ENCODE results near the gene AQP2.
"Not testable (repeated sequence)": the region's sequence is repeated elsewhere in the genome, so short reads cannot be mapped to it uniquely, and the experiment has no call there.

The AQP2 gene

DNA sequence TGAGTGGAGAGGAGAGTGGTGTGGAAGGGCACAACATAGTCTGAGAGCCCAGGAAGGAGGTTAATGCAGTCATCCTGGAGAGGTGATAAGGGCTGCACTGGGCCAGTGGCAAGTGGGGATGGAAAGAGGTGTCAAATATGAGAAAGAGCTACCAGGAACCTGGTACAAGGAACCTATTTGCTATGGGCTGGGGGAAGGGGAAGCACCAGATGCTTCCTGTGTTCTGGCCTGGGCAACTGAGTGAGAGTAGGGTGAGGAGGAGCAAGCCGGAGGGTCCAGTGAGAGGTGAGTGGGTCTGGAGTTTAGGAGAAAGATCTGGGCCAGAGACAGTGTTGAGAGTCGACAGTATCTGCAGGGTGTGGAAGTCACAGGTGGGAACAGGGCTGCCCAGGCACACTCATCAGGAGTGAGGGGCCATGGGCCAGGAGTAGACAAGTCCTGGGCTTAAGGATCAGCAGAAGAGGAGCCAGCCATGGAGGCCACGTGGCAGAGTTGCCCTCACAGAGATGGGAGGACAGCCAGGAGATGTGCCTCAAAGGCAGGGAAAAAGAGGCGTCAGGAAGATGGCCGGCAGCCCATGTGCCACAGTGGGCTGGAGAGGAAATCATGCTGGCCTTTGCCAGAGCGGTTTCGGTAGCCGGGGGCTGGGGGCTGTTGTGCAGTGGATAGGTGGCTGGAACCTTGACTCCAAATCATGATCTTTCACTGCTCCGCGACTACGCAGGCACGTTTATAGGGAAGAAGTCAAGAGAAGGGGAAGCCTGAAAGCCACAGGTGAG, 19.3 kb downstream of the AQP2 start:
- DNase-seq (ENCODE audit: low read depth) = no peak

DNA sequence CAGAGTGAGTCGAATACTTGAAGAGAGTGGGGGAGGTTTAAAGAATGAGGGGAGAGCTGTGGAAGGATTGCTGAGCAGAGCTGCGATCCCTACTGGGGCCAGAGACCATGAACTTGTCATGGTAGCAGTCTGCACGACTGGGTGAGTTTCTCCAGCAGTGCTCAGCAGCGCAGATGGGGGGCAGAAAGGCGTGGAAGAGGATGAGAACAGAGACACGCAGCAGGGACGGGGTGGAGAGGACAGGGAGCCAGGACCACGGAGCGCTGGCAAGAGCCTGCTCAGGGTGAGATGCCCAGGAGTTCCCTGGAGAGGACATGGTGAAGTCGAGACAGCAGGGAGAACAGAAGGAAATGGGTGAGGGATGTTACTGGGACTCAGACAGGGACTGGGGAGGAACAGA, 20.1 kb downstream of the AQP2 start:
- DNase-seq (ENCODE audit: low read depth) = no peak

DNA sequence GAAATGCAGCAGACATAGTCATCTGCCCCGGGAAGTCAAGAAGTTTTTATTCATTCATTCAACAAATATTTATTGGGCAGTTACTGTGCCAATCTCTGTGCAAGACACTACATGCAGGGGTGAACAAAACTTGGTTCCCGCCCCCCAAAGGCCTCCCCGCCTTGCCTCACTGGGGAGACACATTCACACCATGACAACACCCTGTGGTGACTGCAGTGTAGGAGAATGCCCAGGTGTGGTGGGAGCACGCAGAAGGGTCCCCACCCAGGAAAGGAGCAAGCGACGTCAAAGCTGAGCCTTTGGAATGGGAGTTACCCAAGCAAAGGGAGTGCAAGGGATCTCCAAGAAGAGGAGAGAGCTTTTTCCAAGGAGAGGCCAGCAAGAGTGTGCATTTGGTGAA, 20.6 kb downstream of the AQP2 start:
- no peak for DNase-seq (ENCODE audit: low read depth)

DNA sequence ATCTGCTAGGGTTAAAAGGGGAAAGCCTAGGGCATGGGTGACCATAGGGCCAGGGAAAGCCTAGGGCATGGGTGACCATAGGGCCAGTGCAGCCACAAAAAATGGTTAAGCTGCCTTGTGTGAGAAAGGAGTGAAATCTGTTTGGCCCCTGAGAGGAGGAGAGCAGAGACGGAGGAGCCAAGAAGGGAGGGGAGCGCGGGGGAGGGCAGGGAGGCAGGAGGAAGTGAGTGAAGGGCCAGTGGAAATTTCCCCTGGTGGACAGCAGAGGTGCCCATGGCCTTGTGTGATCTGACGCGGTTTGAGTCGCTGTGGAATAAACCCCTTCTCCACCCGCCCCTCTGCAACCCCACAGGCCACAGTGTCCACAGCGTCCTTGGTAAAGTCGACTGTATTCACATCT, 21.6 kb downstream of the AQP2 start:
- DNase-seq (ENCODE audit: low read depth) = no peak

DNA sequence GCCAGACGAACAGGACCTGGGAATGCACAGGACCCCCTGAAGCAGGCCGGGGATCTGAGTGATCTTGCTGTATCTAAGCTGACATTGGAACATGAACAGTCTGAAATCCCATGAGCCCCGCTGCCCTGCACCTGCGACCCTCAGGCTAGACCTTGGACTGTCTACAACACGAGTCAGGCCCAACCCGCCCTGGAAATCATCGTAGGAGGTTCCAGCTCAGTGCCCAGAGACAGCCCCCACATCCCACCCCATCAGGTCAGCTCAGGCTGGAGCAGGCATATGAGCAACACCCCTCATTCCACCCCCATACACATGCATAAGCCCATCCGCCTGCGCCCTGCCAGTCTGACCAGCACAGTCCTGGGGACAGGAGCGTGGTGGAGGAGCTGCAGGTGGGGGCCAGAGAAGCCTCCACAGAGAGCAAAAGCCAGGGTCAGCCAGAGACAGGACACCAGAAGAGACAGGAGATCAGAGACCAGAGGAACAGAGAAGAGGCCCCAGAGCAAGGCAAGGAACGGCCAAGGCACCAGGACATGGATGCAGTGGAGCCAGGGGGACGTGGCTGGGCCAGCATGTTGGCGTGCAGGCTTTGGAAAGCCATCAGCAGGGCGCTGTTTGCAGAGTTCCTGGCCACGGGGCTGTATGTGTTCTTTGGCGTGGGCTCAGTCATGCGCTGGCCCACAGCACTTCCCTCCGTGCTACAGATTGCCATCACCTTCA, 22.3 kb downstream of the AQP2 start, which contains the start of gene AQP6:
AQP6 (plus strand) TSS at position 307 of the 720 bp plus-strand sequence; CDS start at position 534, 227 bp downstream.
- no peak for DNase-seq (ENCODE audit: low read depth)

DNA sequence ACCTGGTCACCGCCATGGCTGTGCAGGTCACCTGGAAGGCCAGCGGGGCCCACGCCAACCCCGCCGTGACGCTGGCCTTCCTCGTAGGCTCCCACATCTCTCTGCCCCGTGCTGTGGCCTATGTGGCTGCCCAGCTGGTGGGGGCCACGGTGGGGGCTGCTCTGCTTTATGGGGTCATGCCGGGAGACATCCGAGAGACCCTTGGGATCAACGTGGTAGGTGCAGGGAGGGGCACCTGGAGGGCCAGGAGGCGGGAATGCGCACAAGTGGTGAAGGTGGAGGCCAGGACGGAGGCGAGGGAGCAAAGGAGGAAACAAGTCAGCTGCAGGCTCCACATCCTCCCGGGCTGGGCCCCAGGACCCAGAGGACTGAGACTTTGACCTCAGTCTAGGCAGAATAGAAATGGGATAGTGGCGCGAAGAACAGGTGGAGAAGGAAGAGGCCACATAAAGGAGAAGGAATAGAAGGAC, 22.9 kb downstream of the AQP2 start:
- no peak for DNase-seq (ENCODE audit: low read depth)

DNA sequence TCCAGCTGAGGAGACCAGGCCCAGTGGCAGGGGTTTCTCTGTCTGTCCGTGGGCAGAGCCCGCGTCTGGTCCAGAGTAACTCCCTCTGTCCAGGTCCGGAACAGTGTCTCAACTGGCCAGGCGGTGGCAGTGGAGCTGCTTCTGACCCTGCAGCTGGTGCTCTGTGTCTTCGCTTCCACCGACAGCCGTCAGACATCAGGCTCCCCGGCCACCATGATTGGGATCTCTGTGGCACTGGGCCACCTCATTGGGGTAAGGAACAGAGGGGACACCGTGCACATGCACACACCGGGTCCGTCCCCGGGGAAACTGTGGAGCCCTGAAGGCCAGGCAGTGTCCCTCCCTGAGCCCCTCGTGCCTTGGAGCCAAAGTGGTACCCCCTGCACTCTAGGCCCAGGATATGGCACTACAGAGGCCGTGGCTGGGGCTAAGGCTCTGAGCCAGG, 23.7 kb downstream of the AQP2 start:
- no peak for DNase-seq (ENCODE audit: low read depth)

DNA sequence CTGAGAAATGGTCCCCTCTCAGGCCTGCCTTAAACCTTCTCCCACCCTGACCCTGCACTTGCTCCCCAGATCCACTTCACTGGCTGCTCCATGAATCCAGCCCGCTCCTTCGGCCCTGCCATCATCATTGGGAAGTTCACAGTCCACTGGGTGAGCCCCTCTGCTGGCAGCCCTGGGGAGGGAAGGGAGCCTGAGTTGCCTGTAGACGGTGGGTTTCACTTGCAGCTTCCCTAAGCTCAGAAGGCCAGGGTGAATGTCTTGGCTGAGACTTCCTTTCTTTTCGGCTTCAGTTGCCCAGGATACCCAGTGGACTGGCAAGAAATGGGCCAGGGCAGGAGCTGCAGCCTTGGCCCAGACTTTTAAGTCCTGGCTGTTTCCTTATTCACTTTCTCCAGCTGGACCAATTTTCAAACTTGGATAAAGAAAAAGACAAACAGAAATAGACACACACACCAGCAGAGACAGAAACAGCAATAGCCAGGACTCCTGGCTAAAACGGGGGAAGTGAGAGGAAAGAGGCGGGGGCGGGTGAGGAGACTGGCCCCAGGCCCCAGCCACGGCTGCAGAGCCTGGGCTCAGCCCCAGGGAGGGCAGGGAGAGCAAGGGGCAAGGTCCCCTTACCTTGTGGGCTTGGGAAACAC, 24.3 kb downstream of the AQP2 start:
- no peak for DNase-seq (ENCODE audit: low read depth)

DNA sequence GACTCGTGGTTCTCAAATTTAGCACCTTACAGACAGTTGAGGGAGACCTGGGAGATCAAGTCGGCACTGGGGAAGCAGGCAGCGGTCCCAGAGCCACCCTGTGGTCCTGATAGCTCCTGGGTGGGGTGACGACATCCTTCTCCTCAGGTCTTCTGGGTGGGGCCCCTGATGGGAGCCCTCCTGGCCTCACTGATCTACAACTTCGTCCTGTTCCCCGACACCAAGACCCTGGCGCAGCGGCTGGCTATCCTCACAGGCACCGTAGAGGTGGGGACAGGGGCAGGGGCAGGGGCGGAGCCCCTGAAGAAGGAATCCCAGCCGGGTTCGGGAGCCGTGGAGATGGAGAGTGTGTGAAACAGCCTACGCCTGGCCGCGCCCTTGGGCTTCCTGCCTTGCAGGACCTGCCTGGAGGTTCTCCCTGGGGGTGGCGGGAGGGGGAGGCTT, 24.8 kb downstream of the AQP2 start:
- DNase-seq (ENCODE audit: low read depth) = no peak

DNA sequence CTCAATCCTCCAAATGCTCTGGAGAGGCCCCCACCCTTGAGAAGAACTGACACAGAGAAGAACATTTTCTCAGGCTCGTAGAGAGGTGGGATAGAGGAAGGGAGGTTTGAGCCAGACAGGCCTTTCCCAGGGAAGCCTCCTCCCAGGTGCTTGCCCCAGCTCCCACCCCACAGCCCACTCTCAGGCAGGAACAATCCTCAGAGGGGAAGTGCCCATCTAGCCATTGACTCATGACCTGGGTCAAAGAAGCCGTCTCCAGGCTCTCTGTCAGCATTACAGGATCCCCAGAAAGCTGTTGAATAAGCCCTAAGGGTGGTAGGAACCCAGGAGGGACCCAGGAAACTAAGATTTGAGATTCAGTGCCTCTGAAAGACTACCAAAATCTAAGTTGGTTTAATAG, 26.0 kb downstream of the AQP2 start:
- DNase-seq (ENCODE audit: low read depth) = no peak

DNA sequence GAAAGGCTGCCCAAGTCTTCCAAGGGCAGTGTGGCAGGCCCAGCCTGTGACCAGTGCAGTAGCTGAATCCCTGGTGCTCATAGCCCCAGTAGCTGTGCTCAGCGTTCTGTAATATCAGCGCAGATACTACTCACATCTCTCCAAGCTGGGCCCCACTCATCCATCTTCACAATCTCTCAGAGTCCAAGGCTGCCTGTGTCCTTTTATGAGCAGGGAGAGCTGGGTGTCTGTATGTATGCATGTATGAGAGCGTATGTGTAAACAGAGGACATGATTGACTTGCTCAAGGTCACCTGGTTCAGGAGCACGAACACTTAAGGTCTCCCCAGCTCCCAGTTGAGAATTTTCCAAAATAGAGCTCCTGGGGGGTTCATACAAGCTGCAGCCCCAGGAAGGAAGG, 27.6 kb downstream of the AQP2 start:
- DNase-seq (ENCODE audit: low read depth) = no peak

DNA sequence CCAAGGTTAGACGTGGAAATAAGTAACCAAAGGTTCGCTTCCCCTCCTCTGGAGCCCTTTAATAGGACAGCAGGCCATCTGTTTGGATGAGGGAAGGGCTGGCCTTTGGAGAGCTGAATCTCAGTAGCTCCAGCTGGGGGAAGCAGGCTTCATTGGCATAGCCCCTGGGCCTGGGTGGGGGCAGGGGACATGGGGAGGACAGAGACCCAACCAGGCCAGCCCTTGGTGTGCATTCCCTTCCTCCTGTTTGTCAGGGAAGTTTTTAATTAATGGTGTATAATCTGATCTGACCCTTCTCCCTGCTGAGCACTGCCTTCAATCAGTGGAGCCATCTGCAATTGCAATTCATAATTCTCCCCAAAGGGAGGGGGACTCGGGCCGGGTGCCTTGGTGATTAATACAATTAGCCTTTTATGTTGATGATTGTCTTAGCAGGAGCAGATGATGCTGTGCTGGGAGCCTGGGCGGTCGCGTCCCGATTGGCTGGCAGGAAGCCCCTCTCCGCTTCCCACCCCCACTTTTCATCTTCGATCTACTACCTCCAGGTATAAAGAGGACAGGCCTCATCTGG, 28.6 kb downstream of the AQP2 start:
- DNase-seq (ENCODE audit: low read depth) = no peak

DNA sequence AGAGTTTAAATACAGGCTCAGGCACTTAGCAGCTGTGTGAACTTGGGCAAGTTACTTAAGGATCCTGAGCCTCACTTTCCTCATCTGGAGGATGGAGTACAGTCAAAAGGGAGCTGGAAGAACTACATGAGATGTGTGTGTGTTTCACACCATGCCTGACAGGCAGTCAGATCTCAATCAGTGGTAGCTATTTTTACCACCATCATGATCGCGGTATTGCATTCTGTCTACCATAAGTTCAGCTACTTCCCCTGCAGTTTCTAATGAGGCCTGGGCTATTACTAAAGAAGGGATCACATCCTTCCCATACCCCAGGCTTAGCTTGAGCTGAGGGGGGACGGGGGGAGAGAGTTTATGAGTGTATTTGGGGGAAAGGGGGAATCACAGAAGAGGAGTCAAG, 29.3 kb downstream of the AQP2 start:
- no peak for DNase-seq (ENCODE audit: low read depth)

DNA sequence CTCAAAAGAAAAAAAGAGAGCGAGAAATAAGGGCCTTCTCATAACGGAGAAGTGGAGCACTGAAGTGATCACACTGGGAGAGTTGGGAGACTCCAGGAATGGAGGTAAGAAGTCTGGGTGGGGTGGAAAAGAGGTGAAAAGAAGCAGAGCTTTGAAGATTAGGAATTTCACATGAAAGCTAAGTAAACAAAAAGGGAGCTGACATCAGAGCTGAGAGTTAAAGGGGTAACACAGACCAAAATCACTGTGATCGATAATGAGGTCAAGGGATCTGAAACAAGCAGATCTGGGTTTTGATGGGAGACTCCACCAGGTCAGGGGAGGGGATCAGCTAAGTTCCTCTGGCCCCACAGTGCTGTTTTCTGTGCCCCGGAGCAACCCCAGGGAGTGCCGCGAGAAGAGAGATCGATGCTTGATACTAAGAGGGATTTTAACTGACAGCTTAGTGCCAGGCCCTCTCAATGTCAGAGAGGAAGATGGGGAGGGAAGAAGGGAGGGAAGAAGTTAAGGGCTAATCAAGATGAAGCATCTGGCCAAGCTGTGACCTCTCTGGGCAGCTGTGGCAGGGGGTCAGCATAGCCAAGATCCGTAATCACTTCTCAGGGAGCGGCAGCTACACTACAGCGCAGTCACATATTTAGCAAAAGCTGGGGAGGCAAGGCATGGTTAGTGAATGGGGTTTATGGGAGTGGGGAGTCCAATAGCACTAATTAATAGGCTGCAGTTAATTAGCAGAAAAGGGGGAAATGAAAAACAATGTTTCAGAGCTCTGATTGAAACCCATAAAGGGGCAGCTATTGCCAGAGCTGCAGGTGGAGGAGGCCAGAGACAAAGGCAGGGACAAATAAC, 30.2 kb downstream of the AQP2 start:
- no peak for DNase-seq (ENCODE audit: low read depth)

DNA sequence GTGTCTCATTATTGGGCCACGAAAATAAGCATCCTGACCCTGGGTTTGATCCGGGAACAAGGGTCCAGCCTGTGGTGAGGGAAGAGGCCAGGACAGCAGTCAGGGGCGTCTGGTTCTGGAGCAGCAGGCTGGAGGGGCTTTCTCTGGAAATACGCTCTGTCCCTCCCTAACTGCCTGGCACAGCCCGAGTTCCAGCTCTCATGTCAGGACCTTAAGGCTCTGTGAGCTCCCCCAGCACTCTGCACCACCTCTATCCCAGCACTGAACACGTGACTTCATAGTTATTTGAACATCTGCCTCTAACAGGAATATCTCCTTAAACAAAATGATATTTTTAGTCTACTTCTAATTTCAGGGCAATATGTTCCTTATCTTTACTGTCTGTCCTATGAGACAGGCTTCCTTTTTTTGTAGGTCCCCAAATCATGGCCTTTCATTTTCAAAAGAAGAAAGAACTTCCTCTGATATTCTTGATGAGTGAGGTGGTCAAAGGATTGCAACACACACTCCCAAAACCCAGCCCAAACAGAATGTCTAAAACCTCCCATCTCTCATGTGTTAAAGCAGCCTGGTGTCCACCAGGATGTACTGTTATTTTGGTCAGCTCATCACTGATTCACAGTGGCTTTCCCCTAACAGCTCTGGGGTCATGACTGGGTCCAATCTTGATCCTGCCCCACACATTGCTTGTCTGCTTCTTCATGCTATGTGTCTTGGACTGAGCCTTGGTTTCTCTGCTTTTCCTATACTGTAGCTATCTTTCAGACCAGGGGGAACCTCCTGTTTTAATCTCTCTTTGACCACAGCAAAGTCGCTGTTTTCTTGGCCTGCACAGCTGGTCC, 31.9 kb downstream of the AQP2 start:
- DNase-seq (ENCODE audit: low read depth) = no peak

DNA sequence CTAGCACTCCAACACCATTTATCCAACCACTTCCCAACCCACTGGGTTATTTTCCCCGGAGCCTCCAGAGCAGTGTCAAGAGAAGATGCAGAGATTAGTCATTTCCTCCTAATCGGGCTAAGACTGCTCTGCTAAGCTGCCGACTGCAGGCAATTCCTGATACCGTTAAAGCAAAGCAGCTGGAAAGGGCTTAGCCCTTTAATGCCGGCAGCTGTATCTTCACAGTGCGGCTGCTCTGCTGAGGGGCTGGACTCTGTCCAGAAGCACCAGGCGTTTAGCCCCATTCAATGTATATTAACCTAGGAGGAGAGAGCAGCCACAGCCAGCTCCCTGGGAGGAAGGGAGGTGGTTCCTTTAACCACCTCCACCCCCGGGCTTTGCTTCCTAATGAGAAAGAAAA, 33.4 kb downstream of the AQP2 start:
- no peak for DNase-seq (ENCODE audit: low read depth)

DNA sequence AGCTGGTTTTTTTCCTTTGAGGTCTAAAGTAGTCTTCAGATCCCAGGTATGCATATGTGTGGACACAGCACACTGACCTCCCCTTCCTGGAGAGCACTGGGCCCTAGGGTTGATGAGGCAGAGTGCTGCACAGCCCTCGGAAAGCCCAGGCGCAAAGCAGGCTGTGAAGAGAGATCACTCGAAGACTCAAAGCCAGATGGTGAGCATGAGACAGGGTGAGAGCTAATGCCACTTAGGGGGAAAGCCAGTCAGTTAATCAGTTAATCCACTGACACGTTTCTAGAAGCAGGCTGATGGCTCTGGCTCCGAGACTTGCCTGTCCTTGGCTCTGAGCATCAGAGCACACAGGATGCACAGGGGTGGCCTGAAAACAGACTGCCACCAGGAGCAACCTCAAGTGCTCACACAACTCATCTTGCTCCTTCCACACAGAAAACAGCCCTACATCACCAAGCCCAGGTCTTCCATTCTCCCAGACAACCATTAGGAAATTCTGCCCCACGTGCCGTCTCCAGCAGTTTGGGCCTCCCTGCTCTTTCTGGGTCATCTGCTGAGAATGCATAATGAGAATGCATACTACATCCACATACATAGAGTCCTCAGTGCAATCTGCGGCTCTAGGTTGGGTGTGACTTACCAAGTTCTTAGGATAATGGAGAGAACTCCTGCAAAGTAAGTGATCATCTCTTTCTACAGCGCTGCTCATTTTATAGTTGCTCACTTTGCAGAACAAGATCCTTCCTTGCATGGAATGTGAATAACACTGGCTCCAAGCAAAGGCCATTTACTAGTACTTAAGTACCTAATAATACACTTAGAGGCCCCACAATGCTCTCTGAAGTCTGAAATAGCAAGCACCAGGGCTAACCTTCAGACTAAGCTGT, 34.2 kb downstream of the AQP2 start:
- no peak for DNase-seq (ENCODE audit: low read depth)

DNA sequence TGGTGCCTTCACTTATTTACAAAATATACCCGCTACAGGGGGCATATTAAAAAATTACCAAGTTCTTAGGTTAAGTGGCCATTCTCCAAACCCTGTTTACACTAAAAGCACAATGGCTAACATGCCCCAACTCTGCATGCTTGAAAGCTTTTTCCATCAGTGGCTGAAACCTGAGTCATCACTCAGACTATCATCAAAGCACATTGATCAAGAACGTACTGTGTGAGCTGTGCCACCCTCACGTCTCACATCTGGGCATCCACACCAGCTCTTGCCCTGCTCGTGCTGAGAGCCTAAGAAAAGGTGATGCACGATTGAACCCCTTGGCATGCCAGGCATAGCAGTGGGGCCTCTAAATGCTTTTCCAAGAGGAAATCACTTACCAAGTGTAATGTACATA, 35.4 kb downstream of the AQP2 start:
- no peak for DNase-seq (ENCODE audit: low read depth)

DNA sequence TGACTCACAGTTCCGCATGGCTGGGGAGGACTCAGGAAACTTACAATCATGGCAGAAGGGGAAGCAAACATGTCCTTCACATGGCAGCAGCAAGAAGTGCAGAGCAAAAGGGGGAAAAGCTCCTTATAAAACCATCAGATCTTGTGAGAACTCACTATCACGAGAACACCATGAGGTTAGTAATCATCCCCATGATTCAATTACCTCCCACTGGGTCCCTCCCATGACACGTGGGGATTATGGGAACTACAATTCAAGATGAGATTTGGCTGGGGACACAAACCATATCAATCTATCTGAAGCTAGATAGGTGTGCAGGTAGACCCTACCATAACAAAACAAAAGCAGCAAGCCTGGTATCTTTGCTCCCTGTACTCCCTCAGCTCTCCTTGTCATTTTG, 35.9 kb downstream of the AQP2 start:
- DNase-seq (ENCODE audit: low read depth) = not testable (repeated sequence)

Measured in T follicular helper cell (primary cell).